Kidney capillary endothelial cell (primary cell): ENCODE results near the gene SHB.
"Not testable (repeated sequence)": the region's sequence is repeated elsewhere in the genome, so short reads cannot be mapped to it uniquely, and the experiment has no call there.

Experiments used
- DNase-seq: peaks from one replicate; pipeline ENCODE4 v3.0.0-alpha.2; 2018; ENCODE audit warnings: low spot score

The SHB gene

DNA sequence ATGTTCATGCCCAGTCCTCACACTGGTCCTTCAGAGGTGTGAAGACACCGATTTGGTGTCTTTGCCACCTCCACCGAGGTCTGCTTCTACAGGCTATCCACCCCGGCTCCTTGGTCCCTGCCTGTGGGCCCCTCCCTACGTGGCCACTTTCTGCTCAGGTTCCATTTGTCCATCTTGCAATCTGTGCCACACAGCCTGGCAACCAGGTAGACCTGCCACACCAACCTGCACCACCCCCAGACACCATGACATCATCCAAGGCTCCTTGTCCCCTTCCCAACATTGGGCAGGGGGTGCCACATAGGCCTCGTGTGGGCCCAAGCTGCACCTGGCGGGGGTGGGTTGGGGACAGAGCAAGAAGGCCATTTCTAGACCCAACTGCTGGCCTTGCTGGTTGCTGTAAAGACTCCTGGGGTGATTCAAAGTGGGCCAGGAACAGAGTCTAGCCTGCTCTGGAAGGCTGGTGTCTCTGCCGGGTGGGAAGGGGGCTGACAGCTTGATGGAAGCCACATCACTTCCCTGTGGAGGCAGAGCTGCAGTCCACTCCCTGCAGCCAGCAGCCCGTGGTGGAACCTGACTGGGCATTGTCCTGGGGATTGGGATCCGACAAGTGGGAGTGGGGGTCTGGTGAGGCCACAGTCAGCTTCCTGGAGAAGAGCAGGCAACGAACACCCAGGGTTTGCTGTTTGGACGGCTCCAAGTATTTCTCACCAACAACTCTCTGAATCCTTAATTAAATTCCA lies 99.3 kb downstream of the SHB start:
- DNase-seq, result no peak

DNA sequence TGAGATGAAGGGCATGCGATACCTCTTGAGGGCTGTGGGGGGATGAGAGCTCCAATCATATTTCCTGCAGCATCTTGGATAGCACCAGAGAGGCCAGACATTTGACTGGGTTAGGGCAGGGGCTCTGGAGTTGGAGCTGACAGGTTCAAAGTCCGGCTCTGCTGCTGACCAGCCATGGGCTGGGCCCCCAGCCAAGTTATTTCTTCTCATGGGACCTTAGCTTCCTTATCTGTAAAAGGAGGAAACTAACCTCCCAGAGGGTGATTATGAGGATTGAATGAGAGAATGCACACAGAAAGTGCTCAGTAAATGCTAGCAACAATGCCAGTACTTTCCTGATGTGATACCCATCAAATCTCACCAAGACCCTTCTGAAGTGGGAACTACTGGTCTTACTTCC lies 99.9 kb downstream of the SHB start:
- no peak for DNase-seq

DNA sequence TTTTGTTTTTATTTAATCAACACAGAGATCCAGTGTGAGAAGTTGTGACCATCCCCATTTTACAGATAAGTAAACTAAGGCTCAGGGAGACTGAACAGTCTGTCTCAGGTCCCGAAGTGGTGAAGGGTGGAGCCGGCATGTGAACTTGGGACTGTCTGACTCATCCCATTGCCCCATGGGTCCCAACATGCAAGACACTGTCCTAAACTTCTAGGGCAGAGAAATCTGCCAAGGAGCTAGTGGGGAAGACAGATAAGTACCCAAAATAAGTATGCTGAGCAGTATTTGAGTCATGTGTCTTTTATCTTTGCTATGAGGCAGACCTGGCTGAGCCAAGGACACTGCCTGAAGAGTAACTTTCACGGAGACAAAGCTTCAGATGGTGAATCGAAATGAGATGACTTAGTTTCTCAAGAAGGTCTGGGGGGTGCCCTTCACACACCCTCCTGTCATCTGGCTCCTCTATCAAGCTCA lies 100.8 kb downstream of the SHB start:
- no peak for DNase-seq

DNA sequence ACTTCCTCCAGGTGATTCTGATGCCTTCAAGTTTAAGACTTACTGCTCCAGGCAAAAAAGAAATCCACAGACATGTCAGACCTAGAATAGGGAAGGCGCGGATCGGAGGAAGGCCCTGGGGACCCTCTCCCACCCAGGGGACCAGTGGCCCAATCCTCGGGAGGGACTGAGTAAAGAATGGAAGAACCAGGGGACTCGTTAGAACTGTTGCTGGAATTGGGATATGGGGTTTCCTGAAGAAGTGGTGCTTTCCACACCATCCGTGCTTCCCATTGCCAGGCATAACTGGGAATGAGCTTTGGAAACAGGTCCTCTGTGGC lies 101.3 kb downstream of the SHB start:
- no peak for DNase-seq

DNA sequence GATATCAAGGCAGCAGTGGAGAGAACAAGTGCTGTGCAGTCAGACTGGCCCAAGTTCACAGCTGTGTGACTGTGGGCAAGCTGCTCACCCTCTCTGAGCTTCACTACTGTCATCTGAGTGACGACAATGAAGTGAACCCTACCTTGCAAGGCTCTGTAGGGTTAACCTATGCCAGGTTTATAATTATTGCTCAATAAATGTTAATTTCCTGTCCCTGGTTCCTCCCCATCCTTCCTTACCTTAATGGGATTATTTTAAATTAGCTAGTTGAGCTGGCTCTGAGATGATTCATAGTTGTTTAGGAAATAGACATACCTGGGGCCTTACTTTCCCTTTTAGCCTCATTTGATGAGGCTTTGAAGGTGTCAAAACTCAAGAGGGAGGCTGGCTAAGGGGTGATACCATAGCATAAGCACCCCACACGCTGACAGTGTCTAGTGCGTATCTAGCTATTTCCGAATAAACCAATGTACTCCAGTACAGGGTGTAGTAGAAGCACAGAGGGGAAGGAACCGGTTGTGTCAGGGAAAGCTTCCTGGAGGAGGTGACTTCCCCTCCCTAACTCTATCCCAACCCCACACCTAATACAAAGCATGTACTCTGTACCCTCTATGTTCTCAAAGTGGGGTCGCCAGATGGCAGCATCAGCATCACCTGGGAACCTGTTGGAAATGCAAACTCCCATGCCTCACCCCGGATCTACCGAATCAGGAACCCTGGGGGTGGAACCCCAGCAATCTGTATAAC lies 101.8 kb downstream of the SHB start:
- no peak for DNase-seq

DNA sequence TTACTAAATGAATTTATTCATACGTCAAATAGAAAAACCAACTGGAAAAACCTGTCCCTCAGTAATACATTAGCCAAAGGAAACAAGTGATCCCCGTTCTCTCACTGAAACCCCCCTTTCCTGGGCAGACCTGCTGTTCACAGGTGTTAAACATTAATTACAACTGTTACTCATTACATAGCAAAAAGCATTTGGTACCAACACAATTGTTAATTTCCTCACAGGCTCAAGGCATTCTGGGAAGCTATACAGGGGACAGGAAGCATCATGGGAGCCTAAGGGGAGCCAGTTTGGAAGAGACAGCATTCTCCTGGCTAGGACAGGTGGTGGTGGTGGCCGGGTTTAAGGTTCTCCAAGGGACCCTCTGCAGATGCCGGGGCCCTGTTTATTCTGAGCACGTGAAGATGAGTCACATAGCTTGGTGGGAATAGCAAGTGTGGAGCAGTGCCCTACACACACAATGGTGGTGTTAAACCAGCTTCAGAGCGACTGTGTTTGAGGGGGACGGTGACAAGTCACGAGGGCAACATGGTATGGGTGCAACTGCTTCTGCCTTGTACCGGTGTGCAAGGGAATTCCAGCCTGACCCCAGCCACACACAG lies 102.5 kb downstream of the SHB start:
- no peak for DNase-seq

DNA sequence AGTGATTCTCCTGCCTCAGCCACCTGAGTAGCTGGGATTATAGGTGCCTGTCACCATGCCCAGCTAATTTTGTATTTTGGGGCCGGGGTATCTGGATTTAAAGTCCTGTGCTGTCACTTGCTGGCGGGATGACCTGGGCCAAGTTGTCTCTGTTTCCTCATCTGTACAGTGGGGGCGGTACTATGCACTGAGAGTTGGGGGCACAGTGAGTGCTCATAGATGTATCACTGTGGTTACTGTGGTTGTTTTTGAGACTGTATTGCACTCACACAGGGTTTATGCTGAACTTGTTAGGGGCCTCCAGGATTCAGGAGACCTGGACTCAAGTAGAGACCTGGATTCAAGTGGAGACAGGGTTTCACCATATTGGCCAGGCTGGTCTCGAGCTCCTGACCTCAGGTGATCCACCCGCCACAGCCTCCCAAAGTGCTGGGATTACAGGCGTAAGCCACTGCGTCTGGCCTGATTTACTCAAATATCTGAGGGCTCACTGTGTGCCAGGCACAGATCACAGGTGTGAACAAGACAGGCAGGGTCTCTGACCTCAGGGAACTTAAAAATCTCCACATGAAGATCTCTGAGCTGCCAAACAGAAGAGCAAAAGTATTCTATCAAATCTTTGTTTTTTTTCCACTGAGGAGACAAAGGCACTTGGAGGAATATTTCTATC lies 103.2 kb downstream of the SHB start:
- not testable (repeated sequence) for DNase-seq

DNA sequence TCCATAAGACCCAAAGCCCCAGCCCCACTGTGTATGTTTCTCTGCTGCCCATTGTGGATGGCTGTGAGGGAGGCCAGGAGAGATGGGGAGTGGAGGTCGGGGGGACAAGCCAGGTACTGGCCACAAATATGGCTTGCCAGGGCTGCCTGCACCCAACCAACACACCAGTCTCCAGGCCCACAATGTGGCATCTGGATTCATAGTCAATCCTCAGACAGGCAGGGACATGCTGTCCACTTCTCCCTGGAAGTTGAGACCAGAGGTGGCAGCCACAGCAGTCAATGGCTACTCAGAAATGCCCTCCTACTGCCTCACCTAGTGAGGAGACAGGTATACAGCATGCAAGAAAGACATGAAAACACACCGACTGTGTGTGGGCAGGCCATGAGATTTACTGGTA lies 103.9 kb downstream of the SHB start:
- DNase-seq, result no peak

DNA sequence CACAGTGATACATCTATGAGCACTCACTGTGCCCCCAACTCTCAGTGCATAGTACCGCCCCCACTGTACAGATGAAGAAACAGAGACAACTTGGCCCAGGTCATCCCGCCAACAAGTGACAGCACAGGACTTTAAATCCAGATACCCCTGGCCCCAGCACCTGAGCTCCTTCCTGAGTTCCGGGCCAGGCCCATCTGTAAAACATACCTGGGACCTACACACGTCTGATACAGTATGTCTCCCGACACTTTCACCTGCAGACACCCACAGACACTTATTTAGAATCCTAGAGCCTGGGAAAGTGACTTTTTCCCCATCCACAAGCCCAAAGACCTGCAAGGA lies 104.3 kb downstream of the SHB start:
- DNase-seq, result no peak

DNA sequence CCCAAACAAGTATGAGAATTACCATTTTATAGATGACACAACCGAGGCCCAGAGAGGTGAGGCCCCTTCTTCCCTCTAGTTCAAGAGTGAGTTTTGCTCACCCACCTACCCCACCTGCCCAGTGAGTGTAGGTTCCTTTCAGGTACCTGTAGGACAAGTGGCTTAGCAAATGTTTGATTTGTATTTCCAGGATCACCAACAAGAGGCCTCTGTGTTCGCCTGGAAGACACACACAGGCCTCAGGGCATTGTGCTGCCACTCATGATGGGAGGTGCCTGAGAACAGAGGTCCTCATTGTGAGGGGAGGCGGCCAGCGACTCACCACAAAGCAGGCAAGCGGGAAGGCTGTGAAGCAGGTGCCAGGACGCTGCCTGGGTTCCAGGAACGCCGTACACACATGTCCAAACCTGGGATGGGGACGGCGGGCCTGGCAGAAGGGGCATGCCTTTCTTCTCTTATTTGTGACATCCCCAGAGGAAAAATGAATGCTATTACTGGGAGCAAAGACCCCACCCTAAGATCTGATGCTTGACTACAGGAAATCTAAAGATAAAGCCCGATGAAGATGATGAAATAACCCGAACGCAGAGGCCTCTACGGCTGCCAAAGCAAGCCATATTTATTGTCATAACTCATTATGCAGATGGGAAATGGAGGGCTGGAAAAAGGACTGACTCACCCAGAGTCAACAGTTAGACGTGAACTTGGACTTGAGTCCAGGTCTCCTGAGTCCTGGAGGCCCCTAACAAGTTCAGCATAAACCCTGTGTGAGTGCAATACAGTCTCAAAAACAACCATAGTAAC lies 104.9 kb downstream of the SHB start:
- no peak for DNase-seq

DNA sequence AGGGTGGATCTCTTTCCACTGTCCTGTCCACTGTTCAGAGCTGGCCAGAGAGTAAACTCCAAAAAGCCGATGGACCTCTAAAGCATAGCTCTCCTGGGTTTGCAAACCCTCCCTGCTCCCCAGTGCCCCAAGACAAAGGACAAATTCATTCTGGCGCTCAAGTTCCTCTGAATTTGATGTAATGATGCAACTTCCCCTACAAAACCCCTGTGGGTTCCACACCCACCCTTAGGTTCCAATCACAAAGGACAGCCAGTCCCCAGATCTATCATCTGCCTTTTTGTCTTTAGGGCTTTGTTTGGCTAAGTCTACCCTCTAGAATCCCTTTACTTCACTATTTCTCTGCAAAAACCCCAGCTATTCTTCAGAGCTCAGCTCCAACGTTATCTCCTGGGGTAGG lies 107.7 kb downstream of the SHB start:
- DNase-seq, result no peak

DNA sequence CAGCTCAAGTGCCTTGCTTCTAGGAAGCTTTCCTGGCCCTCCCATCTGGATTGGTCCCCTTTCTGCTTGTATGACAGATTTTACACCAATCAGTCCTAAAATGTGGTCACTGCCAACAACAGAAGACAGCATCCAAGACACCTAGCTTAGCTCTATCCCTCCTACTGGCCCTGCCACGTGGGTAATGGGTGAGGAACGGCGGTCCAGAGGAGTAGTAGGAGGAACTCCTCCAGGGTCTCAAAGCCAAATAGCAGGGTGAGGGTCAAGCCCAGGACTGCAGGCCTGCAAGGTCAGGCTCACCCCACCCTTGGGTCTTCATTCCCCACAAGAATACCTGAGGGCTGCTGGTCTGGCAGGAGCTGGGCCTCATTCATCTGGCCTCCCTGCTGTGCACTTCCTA lies 108.4 kb downstream of the SHB start:
- no peak for DNase-seq

DNA sequence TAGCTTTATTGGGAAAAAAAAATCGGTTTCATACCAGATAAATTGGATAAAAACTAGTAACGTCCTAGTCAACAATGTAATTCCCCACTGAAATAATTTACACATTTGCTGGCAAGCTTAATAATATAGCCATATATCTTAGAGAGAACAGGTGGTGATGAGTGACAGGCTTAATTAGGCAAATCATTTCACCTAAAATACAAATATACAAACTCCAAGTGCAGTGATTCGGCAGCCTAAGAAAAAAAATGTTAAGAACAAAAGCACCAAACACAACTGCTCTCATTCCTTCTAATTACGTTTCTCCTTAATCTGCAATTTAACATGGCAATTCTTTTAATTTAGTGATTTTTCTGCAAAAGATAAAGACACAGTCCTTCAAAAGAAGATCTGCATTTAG lies 109.1 kb downstream of the SHB start:
- DNase-seq, result no peak

DNA sequence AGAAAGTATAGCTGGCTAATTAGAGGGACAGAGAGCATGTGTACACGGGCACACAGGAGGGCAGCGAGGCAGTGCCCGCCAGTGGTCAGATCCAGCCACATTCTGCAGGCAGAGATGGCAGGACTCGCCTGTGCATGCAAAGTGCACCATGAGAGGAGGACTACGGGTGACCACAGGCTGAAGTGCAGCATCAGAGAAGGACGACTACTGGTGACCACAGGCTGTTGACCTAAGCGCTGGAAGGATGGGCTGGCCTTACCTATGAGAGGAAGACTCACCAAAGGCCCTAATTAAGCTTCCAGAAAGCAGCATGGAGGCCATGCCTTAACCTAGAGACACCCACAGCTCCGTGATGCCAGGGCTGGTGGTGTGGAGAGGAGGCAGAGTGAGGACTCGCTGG lies 110.9 kb downstream of the SHB start:
- no peak for DNase-seq

DNA sequence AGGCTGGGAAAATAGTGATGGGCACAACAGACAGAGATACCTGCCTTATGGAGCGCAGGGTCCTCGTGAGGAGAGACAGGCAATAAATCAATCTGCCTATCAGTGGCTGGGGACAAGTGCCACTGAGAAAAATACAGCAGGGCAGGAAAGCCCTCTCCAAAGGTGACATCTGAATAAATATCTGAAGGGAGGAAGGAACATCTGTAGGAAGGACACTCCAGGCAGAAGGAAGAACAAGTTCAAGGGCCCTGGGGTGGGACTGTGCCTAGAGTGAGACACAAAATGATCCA lies 111.4 kb downstream of the SHB start:
- DNase-seq, result no peak

DNA sequence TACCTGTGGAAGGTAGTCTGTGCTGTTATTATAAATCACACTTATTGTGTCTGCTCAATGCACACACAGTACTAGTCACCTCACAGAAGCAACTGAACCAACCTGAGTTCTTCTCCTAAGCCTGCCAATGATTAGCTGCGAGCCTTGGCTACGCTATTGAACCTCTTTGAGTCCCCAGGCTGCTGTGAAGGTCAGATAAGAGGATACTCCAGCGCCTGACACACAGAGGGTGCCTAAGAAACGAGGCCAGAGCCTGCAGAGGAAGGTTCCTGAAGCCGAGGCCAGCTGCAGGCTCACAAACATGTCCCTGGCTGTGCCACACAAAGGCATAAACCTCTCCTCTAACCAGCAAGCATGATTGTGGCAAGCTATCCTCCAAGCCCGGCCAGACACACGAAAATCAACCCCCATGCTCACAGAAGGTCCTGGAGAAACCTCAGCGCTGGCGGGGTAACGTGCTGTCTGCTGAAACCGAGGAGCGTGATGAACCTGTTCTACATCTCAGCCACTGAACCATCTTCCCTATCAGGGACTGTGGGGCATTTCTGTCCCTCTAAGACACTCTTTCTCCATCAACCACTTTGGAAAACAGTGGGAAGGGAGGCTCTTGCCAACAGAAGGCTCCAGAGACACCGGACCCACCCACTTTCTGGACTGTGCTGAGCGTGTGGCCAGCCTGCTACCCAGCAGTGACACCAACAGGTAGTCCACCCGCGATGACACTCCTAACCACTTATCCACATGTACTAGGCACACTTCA lies 111.9 kb downstream of the SHB start:
- no peak for DNase-seq

DNA sequence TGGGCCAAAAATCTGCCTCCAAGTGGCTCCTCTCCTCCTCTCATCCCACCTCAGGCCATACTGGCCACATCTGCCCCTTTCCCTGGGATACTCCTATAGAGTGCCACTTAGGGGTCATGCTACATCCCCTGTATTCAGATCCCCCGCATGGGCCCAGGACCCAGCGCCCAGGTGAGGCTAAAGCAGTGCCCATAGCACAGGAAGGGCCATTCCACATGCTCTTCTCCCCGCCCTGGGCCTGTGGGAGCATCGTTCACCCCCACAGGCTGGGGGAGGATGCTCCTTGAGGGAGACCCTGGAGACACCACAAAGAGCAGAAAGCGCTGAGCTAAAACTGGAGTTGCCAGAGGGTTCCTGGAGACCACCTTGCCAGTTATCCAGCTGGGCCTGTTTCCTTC lies 112.6 kb downstream of the SHB start:
- no peak for DNase-seq

DNA sequence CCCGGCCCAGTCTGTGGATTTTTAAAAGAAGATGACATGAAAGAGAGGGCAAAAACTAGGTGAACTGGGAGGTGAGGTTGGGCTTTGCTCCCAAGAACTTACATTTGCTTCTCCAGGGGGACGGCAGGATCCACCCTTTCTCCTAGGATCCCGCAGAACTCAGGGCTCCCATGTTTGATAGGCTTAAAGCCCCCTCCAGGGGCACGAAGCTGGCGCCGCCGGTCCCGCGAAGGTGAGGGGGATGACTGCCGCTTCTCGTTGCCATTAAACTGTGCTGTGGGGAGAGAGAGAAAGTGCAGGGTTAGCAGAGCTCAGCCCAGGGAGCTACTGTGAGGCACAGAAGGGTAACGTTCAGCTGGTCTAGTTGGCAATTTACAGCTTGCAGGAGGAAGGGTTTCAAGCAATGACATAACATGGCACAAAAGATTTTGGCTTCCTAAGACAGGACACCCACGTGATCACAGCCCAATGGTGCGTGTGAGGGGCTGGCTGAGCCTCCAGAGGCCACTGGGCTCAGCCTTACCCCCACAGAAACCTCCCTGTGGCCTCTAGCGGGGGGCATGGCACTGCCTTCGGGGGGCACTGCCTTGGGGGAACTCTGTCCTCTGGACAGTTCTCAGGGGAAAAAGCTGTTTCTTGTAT lies 113.1 kb downstream of the SHB start:
- no peak for DNase-seq

DNA sequence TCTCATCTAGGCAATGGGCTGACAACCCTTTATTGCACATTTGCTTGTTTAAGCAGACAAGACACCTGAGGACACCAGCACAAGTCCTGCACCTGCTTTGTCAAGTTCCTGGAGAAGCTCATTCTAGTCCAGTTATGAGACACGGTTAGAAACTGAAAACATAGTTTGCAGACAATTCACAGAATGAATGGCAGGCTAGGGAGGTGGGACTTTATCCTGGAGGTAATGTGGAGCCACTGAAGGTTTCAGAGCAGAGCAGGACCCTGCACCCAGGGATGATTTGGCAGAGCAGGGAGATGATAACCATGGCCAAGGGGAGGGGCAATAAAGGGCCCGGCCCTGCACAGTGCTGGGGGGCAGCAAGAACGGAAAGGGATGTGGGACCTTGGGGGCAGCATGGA lies 114.4 kb downstream of the SHB start:
- no peak for DNase-seq

DNA sequence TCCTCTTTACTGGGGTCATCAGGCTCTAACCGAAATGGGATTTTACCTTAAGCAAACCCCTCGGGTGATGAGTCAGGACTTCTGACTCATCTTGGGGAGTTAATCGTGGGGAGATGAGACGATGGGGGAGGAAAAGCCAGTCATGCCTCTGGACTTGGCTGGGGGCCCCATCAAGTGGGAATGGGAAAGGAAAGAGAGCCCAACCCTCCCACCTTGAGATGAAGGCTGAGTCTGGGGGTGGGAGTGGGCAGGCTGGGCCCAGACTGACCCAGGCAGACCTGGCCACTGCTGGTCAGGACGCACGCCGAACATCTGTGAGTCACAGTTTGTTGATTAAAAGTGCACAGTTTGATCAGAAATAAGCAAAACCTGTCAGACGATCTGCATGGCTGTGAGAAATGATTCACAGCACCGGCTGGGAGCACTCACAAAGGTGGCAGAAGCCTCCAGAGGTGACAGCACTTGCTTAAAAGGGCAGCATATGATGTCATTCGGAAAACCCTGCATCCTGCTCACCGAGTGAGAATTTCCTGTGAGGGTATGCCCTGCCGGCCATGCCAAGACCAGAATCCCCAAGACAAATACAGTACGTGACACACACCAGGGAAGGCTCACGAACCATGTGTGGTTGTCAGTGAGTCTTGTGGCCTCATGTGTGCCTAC lies 115.1 kb downstream of the SHB start:
- peak; percentile 98 for DNase-seq
